Activated CD4-positive, CD25-positive, alpha-beta regulatory T cell (primary cell): ENCODE data around the gene TNFRSF9.
A peak's percentile ranks its signal among the peaks of the same experiment; 100 is the strongest.
"Not testable (repeated sequence)": the region's sequence is repeated elsewhere in the genome, so short reads cannot be mapped to it uniquely, and the experiment has no call there.

Experiments
- DNase-seq, 4 experiments: peaks; one replicate each; lab custom pipeline; 2025; lab: John Stamatoyannopoulos, UW

TNFRSF9 gene

DNA sequence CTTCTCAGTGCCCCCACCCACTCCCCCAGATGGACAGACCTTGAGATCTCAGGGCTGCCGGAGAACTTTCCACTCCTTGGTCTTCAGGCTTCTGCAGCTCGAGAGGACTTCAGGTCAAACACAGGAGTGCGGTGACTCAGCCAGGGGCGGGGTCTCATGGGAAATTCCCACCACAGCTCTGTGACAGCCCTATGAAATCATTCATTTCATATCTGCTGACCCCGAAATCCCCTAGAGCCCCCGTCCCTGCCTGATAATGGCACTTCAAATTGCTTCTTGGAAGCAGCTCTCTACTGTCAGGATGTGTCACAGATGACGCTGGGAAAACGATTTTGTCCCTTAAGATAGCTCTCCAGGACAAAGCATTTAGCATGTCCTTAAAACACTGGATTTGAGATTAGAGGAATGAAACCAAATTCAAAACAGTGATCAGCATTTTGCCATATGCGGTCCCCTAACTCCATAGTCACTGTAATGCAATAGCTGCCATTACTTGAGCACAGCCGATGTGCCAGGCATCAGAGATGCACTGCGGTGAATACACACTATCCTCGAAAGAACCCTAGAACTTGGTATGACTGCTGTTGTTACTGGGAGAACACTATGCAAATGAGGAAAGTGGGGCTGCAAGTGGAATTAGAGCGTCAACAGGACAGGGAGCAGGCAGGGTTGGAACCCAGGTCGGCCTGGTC lies at the start of gene TNFRSF9:
TNFRSF9 (minus strand) TSS at position 95 of the 692 bp plus-strand sequence. CDS start 845 bp downstream, outside the sequence.
- peak; percentile 15 to 74 (median 42) for DNase-seq

DNA sequence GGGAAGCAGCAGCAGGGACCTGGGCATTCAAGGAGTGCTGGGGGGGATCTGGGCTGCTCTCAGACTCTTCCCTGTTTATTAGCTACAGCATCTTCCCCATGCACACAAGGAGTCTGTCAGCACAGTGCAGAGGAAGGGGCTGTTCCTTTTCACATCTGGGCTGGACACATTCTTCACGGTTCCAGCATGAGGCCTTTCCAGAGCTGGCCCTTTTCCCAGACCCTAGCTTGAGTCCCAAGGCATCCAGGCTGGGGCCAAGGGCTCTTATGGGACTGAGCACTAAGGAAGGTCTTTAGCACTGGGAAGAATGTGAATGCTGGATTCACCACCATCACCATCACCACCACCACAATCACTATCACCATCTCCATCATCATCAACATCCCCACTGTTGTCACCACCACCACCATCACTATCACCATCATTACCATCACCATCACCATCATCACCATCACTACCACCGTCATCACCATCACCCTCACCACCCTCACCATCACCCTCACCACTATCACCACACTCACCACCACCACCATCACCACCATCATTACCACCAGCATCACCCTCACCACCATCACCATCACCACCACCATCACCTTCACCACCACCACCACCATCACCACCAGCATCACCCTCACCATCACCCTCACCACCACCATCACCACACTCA lies 49.3 kb upstream of the TNFRSF9 start:
- no peak for DNase-seq

GRCh38 chr1:7988576-7988975 lies 47.9 kb upstream of the TNFRSF9 start:
- DNase-seq, result no peak

DNA sequence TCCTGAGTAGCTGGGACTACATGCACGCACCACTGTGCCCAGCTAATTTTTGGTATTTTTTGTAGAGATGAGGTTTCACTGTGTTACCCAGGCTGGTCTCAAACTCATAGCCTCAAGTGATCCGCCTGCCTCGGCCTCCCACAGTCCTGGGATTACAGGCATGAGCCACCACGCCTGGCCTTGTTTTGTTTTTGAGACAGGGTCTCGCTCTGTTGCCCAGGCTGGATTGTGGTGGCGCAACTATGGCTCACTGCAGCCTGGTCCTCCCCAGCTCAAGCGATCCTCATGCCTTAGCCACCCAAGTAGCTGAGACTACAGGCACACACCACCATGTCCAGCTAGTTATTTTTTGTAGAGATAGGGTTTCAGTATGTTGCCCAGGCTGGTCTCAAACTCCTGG lies 46.9 kb upstream of the TNFRSF9 start:
- no peak for DNase-seq

- no peak for DNase-seq
Measured at GRCh38 chr1:7985851-7986612, 45.4 kb upstream of the TNFRSF9 start.

- no peak for DNase-seq
Measured at GRCh38 chr1:7984811-7985210, 44.2 kb upstream of the TNFRSF9 start.

GRCh38 chr1:7983086-7983778 lies 42.6 kb upstream of the TNFRSF9 start:
- no peak for DNase-seq

DNA sequence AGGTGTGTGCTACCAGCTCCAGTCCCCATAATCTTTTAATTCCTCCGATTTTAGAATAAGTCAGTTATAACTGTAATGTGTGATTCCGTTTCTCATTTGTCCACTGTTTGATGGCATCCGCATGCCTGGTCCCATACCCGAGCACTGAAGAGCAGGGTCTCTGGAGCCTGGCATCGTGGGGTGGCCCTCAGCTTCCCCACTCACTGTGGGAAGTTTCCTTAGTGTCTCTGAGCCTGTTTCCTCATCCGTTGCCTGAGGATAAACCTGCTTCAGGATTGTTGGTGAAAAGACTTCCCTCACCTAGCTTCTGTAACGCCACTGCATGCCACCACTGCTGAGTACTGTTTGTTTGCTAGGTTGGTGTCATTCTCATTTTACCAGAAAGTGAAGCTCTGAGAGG lies 40.3 kb upstream of the TNFRSF9 start:
- no peak for DNase-seq

- no peak for DNase-seq
Measured at GRCh38 chr1:7975212-7975865, 34.7 kb upstream of the TNFRSF9 start.

GRCh38 chr1:7973086-7973485 lies 32.4 kb upstream of the TNFRSF9 start:
- DNase-seq, result no peak

GRCh38 chr1:7972285-7972684 lies 31.6 kb upstream of the TNFRSF9 start:
- no peak for DNase-seq

DNA sequence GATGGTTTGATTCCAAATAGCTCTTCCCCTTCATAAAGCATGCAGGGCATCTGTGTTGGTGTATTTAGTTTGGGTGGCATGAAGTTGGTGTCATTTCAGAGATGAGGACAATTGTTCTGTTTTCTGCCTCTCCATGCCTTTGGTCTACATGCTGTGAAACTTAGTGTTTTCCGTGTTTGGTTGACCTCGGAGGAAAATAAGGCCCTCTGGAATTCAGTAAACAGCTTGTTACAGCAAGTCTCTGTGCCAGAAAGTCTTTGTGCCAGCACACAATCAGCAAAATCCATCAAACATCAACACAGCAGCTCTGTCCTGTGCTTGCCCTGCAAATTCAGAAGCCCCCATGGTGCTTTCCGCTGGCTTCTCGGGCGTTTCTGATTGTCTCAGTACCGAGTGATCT lies 30.4 kb upstream of the TNFRSF9 start:
- no peak for DNase-seq

- no peak for DNase-seq
Measured at GRCh38 chr1:7970246-7970645, 29.6 kb upstream of the TNFRSF9 start.

DNA sequence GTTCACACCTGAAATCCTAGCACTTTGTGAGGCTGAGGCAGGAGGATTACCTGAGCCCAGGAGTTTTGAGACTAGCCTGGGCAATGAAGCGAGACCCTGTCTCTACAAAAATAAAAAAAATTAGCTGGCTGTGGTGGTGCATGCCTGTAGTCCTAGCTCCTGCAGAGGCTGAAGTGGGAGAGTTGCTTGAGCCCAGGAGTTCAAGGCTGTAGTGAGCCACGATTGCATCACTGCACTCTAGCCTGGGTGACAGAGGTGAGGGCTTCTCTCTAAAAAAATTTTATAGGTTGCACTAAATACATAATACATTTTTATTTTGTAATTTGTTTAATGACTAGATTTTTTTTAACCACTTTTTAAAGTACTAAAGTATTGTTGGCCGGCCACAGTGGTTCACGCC lies 27.0 kb upstream of the TNFRSF9 start:
- DNase-seq, result no peak

DNA sequence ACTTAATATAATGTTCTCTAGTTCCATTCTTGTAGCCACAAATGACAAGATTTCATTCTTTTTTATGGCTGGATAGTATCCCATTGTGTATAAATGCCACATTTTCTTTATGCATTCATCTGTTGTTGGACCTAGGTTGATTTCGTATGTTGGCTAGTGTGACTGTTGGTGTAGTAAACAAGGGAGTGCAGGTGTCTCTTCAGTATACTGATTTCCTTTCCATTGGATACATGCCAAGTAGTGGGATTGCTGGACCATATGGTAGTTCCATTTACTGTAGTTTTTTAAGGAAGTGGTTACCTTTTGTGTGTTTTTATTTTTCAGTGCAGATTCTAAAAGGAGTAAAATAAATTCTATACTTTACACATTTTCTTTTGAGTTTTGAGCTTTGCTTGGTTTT lies 26.6 kb upstream of the TNFRSF9 start:
- DNase-seq, result no peak

DNA sequence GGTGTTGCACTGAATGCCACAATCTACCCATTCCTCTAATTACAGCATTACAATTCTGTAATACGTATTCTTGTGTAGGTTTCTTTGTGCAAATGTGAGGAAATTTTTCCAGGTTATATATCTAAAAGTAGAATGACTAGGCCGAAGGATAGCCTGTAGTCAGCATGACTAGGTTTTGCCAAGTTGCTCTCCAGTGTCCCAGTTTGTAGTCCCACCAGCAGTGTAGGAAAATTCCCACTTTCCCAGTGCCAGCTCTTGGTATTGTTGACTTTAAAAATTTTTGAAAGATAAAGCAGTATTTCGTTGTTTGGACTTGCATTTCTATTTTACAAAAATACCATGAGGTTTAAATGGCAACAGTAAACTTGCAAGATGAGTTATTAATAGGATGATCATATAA lies 23.8 kb upstream of the TNFRSF9 start:
- DNase-seq, result no peak

- DNase-seq, result not testable (repeated sequence)
Measured at GRCh38 chr1:7963841-7964240, 23.2 kb upstream of the TNFRSF9 start.

DNA sequence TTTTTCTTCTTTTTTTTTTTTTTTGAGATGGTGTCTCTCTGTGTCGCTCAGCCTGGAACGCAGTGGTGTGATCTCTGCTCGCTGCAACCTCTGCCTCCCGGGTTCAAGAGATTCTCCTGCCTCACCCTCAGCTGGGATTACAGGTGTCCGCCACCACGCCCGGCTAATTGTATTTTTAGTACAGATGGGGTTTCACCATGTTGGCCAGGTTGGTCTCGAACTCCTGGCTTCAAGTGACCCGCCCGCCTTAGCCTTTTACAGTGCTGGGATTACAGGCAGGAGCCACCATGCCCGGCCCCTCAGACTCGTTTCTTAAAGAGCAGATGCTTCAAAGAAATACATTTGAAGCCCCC lies 22.7 kb upstream of the TNFRSF9 start:
- not testable (repeated sequence) for DNase-seq

DNA sequence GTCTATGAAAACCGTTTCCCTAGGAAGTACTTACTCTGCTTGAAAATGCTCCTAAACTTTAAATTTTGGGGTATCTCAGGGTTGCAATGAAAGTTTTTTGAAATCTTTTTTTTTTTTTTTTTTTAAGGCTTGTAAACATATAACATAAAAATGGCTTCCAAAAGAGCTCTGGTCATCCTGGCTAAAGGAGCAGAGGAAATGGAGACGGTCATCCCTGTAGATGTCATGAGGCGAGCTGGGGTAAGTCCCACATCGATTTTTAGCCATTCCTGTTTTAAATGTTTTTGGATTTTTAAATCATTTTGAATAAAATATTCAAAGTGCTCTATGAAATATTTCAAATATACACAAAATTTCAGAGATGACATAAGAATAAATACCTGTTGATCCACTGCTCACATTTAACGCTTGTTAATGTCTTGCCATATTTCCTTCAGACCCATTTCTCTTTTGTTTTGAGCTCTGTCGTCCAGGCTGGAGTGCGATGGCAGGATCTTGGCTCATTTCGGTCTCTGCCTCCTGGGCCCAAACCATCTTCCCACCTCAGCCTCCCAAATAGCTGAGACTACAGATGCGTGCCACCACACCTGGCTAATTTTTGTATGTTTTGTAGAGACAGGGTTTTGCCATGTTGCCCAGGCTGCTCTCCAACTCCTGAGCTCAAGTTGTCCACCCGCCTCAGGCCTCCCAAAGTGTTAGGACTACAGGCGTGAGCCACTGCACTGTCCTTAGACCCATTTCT lies 22.2 kb upstream of the TNFRSF9 start:
- no peak for DNase-seq

DNA sequence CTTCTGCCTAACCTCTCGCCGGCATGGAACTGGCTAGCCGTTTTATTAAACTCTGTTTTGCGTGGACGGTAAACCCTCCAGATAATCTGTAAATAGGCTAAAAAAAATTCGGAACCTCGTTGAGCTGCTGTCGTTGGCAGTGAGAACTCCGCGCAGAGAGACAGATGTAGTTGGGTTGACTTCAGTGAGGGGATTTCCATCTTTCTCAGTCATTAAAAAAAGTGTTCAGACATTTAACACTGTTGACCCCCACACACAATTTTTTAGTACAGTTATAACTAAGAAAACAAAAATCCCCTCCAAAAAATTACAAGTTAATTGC lies 21.3 kb upstream of the TNFRSF9 start:
- DNase-seq, result no peak

- peak; percentile 99 for DNase-seq
Measured at GRCh38 chr1:7961216-7962013, 20.8 kb upstream of the TNFRSF9 start, which contains the start of gene PARK7. Gene PARK7 (plus strand): TSS chr1:7961711. CDS start chr1:7962786, 1,075 bp downstream.
